Measurements from ENCODE around the gene HK1.
"Not testable (repeated sequence)": the region's sequence is repeated elsewhere in the genome, so short reads cannot be mapped to it uniquely, and the experiment has no call there.

Gene HK1

DNA sequence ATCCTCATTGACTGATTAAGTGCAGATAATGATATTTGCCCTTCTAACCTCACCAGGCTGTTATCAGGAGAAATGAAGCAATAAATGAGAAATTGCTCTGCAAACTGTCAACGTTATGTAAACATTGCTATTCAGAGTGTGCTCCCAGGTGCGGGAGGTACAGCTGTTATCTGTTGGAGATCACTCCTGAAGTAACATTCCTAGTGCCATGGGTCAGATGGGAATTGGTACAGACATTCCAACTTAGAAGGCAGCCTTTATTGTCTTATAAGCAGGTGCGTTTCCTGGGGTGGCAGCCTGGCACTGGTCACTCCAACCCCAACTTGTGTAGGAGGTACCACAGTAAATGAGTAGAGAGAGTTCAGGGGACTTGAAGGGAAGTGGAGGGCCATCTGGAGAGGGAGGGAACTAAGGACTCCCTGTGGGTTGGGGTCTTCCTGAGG, 36.8 kb downstream of the HK1 start:
- no peak for DNase-seq

DNA sequence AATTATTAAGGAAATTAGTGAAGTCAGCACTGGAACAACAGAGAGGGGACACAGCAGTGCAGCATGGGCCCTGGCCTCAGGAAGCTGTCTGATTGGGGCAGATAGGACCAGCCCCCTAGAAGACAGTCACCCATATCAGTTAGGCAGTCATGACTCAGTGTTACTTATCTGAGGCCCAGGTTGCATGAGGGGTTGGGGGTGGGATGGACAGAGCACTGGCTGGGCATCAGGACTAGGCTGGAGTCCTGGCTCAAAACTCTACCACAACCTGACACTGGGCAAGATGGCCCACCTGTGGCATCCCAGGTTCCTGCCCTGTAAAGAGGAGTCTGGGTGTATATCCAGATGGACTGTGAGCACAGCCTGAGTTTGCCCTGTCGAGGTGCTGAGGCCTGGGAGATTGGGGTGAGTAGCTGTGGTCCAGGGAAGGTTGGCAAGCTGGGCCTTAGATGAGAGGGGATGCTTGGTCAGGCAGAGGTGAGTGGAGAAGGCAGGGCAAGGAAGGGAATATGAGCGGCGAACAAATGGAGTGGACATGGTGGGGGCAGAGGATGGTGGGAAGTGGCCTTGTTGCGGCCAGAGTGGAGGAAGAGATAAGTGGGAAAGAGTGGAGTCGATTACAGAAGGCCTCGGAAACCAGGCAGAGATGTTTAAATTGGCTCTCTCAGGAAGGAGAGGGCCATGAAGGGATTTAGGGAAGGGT, 37.5 kb downstream of the HK1 start:
- DNase-seq = no peak

DNA sequence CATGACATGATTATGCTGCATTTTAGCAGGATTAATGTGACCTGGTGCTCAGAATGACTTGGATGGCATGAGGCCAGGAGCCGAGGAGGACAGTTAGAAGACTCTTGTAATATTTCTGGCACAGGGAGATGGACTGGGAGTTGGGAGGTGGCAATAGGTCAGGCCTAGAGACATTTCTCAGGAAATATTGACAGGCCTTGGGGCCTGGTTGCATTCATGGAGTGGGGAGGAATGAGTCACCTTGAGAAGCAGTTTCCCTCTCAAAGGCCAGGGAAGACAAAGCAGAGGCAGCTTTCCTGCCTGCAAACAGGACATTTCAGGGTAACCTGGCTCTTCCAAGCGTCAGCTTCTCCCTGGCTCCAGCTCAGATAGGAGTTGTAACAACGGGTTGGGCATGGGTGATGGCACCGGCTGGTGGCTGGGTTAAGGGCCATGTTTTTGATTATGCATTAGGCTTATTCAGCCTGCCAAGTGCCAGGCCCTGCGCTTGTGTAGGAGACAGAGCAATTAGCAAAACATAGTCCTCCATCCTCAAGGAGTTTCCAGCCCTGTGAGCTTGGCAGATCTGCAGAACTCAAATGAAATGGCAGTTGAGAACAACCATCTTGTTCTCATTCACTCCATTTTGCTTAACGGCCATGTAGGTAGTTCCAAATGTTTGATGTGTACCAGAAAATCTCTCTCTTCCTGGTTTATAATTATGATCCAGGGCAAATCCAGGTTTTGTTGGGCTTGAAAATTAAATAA, 38.2 kb downstream of the HK1 start:
- DNase-seq = peak; percentile 47

DNA sequence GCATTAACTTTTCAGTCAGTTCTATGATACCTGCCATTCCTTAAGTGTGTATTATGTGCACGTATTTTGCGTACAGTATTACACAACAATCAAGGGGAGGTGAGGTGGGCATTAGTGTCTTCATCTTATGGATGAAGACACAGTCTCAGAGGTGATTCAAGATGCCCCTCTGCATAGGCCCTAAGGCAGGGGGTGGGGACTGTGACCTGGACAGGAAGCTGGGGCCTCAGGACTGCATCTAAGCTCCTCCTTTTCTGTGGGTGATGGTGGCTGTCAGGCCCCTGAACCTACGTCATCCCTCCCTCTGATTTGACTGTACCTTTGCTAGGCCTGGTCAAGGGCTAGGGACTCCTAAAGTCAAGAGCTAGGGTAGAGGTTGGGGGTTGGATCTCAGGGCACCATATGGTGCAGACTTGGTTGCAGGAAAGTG, 38.9 kb downstream of the HK1 start:
- DNase-seq = no peak

DNA sequence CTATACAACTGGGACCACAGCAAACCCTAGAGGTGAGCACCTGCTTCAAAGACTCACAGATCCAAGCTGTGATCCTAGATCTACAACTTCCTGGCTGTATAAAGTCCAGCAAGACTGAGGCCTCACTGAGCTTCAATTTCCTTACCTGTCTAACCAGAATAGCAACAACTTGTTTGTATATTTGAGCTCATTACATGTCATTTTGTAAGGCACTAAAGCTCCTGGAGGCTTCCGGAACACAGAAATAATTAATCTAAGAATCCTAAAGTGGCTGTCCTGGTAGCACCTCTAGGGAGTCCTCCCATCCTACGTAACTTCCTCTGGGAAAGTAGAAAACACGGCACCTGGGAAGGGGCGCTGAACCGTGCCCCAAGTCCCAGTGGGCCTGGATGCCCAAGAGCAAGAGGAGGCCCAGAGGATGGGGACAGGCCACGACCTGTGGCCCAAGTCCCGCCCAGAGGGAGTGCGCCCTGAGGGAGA, 39.4 kb downstream of the HK1 start:
- no peak for DNase-seq

DNA sequence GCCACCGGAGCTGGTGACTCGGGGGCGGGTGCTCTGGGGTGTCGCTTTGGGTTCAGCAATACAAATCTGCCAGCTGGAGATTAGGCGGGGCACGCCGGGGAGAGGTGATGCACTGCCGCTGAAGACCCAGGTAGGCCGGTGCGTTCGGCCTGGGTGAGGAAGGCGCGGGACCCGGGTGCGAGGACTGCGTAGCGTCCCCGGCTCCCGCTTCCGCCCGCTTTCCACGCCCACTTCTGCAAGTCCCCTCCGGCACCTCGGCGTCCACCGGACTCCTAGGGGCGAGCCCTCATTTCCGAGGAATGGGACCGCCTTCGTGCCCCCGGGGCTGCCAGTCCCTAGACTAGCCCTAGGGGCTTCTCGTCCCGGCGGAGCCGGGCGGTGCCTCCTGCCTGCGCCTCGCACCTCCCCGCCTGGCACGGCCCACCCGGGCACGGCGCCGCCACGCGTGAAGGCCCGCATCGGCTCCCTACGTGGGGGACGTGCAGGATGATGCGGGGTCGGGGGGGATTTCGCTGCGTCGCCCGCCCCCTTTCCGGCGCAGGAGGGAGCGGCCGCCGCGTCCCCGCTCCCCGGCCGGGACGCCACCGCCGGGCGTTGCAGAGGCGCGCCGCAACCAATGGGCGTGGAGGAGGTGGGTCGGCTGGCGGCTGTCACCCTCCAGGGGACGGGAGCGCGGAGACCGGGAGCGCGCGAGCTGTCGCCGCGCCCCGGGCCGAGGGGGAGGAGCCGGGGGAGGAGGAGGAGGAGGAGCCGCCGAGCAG, 40.0 kb downstream of the HK1 start:
- peak; percentile 91 for DNase-seq

DNA sequence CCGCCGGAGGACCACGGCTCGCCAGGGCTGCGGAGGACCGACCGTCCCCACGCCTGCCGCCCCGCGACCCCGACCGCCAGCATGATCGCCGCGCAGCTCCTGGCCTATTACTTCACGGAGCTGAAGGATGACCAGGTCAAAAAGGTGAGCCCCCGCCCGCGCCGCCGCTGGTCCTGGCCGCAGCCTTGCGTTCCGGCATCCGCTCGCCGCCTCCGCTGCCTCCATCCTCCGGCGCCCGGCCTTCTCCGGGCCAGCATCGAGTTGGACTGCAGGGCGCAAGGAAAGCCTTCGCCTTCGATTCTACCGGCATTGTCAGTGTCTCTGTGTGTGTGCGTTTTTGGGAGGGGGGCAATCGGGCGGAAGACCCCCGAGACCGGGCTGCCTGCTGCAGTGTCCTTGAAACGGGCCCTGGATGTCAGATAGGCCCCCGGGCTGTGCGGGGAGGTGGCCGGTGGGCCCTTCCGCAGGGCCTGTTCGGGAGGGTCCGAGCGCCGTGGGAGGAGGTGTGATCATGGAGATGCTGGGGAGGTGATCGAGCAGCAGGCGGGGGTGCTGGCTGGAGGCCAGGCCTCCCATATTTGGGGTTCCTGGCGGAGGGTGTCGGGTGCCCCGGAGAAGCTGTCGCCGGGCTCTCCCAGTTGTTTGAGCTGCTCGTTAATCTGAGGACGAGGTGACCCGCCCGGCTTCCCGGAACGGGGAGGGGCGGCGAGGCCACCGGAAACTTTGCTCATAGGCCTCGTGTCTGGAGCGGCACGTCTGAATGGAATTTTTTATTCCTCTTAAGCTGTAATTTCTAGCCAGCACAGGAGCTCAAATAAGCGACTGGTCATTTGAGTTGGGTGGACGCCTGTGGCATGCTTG, 40.8 kb downstream of the HK1 start:
- DNase-seq = peak; percentile 65

DNA sequence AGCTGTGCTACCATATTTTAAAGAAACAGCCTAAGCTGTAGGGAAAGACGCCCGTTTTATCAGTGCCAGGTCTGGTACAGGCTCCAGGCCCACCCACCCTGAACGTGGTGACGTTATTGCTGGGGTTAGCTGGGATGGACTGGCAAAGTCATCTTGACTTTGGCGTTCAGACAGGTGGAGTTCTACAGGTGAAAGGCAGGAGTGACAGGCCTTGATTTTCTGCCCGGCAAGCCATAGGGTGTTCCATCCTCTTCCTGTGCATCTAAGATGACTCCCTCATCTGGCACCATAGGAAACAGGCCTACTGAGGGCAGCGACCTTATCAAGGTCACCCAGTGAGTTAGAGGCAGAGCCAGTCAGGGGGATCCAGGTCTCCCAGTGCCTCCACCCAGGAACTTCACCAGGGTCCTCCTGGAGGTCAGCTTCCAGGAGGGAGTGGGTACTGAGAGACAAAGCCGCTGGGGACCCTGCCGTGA, 41.6 kb downstream of the HK1 start:
- no peak for DNase-seq

DNA sequence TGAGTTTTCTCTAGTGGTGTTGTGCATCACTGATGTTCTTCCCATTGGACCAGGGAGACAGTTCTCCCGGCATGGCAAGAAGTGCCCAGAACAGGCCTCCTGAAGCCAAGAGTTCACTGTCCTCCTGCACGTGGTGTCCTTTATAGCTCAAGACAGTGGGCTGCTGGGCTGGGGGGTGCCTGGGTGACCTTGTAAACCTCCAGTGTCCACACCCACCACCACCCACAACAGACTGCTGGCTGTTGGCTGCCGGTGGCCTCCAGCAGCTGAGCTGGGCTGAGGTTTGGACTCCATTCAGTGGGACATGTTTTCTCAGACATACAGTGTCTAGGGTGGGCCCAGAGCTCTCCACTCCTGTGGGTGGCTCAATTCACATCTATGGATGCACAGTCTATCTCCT, 42.2 kb downstream of the HK1 start:
- no peak for DNase-seq

DNA sequence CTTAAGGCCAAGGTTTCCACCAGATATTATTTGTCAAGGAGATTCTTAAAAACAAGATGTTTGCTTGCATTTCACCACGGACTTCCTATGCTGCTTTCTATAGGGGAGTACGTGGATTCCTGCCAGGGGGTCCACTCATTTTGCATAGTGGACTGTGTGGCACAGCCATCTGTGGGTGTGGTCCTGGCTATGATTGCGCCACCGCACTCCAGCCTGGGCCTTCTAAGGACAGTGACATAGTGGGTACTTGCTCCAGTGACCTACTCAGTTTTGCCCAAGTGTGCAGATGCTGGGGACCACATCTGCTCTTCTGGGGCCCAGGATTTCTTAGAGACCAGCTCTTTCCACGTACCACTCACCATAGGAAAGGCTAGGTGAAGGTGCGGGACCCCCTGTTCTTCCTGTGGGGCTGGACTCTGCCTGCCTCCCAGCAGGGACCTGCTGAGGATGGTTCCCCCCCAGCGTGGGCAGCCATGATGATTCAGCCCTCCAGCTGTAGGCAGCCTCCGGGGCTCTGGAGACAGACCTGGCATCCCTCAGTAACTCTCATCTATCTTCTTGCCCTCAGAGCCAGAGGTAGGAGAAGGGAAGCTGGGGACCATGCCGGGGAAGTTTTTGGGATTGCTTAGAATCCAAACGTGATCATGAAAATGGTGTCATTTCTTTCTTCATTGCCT, 42.9 kb downstream of the HK1 start:
- no peak for DNase-seq

DNA sequence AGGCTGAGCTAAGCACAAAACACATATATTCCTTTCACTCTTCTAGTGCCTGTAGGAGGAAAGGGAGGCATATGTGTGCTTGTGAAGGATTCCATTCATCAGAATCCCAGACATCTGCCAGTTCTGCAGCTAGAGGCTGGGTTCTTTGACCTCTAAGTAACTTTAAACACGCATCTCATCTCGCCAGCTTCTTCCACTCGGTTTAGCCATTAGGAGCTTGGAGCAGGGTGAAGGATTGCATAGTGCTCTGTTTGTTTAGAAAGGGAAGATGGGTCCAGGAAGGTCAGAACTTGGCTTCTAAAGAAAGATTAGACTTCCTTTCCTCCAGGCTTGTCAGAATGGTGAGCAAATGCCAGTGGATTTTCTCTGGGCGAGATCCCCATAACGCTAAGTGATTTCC, 43.6 kb downstream of the HK1 start:
- DNase-seq = no peak

DNA sequence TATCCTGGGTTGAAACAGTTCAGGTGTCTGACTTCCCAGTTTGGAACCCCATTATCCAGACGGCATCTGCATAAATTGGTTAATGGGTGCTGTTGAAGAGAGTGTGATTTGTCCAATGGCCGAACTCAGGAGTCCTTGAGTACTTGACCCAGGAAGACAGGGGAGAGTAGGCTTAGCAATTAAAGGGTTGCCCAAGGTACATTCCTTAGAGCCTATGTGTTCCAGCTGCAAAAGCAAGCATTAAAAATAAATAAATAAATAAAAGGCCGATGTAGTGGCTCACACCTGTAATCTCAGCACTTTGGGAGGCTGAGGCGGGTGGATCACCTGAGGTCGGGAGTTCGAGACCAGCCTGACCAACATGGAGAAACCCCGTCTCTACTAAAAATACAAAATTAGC, 44.0 kb downstream of the HK1 start:
- not testable (repeated sequence) for DNase-seq

DNA sequence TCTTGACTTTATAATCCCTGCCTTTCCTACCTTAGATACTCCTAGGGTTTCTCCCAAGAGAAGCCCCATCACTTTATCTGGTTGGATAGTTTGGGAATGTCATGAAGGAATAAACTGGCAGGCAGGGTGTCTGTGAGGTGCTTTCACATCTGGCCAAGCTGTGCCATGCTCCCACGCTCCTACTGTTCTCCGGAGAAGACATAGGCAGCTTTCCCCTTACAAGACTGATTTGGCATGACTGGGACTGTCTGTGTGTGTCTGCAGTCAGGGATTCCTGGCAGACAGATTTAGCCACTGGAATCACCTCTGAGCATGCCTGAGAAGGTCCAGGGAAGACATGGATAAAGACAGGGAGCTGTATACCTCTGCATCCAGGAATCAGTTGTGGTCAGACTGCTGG, 45.3 kb downstream of the HK1 start:
- DNase-seq = no peak

DNA sequence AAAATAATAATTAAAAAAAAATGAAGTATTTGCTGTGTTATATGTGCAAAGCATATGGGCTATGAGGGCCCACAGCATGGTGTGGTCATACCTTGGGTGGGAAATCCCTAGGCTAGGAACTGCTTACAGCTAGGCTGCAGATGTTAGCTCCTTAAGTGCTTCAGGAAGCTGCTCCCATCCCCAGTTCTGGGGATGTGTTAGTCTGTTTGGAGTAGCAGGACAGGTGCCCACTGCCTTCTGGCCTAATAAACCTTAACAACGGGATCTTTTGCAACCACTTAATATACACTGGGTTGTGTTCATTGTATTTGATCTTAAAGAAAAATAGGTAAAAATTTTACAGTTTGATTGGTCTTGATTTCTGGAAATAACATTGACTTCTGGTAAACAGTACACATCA, 46.3 kb downstream of the HK1 start:
- DNase-seq = no peak

DNA sequence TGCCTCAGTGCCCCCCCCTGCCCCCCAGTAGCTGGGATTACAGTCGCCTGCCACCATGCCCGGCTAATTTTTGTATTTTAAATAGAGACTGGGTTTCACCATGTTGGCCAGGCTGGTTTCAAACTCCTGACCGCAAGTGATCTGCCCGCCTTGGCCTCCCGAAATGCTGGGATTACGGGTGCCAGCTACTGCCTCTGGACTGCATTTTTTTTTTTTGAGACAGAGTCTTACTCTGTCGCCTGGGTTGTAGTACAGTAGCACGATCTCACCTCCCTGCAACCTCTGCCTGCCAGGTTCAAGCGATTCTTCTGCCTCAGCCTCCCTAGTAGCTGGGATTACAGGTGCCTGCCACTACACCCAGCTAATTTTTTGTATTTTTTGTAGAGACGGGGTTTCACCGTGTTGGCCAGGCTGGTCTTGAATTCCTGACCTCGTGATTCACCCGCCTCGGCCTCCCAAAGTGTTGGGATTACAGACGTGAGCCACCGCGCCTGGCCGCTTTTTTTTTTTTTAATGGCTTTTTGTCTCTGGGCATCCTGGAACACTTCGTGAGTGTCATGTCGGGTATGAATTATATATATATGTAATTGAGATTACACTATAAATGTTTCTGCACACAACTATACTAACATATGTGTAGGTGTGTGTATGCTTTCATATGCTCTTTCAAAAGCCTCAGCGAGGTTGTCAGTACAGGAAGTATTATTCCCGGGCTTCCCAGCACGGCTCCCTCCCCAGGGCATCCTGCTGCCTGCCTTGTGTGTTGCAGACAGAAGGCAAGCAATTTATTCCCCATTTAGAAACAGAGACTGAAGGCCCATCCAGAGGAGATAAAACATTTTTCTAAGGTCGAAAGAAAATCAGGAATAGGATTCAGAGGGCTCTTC, 47.6 kb downstream of the HK1 start:
- DNase-seq = not testable (repeated sequence)

DNA sequence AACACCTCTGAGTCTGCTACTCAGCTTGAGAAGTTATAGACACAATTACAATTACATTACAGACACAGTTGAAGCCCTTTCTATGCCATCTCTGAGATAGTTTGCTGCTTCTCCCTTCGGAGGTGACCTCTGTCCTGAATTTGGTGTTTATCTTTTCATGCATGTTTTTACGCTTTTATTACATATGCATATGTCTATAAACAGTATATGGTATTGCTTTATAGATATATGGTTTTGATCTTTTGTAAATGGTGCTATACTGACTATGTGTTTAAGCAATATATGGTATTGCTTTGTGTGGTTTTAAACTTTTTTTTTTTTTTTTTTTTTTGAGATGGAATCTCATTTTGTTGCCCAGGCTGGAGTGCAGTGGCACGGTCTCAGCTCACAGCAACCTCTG, 48.4 kb downstream of the HK1 start:
- no peak for DNase-seq

DNA sequence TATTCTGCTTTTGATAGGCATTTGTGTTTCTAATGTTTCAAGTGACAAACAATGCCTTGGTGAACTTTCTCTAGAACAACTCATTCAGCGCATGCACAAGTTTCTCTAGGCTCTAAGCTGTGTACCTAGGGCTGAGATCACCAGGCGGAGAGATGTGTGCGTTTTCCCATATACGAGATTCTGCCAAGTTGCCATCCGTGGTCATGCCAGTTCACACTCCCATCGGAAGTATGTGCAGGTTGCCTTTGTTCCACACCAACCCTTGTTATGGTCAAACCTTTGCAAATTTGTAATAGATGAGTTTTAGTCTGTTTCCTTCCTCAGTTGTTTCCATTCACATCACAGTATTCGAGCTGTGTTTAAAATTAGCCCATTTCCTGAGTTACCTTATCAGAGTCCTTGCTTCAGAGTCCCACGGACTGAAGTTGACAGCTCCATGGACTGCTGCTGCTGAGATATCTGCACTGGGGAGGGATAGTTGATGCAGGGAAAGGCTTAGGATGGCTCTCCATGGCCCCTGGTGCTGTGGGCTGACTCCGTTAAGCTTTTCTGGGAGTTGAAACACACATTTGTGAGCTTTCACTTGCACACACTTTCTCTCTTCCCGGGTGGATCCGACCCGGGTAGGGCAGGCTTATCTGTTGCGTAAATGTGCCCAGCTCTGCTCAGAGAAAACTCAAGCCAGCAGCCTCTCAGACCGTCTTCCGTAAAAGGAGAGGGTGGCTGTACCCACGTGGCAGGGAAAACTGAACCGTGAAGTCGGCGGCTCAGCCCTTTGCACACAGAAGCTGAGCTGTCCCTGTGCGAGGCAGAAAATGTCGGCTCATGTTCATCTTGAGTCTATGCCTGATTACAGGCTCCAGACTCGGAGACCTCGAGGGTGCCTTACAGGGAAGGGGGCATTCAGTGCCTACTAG, 49.4 kb downstream of the HK1 start:
- DNase-seq = peak; percentile 30

DNA sequence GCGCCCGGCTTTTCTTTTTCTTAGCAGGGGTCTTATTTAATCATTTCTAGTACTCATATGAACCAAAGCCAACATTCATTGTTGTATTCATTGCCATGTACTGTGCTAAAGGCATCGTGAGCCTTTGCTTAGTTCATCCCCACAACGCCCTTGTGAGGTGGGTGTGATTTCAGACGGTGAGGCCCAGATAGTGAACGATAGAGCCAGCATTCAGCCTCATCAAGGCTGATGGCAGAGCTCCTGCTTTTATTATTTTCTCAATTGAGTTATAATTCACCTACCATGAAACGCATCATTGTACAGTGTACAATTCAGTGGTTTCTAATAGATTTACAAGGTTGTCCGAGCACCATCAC, 50.1 kb downstream of the HK1 start:
- no peak for DNase-seq

DNA sequence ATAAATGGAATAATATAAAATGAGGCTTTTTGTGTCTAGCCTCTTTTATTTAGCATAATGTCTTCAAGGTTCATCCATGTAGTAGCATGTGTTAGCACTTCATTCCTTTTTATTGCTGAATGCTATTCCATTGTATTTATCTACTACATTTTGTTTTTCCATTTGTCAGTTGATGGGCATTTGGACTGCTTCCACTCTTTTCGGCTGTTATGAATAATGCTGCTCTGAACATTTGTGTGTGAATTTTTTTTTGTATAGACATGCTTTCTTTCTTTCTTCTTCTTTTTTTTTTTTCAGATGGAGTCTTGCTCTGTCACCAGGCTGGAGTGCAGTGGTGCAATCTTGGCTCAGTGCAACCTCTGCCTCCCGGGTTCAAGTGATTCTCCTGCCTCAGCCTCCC, 50.6 kb downstream of the HK1 start:
- not testable (repeated sequence) for DNase-seq

DNA sequence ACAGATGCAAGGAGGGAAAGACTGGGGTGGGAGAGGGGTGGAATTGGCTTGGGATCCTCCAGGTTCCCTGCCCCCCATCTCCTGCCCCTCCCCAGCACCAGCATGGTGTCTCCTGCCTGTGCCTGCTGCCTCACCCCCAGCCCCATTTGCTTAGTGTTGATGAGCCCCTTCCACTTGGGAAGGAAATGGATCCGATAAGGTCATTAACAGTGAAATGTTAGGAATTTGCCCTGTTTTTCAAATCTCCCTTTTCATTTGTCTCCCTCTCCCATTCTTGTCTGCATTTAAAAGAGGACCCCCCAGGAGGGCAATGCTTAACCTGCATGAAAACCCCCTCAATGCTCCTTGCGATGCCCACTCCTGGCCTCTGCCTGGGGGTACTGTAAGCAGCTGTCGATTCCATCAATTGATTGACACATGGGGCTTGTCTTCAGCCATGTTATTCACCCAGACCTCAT, 51.5 kb downstream of the HK1 start:
- DNase-seq = no peak

Measured in fibroblast of skin of right quadriceps (primary cell).